GM18858 (cell line): ENCODE results near the gene FAM83G.

ENCODE experiments used
- ATAC-seq: cut with Tn5 transposase; IDR thresholded peaks from one replicate; pipeline ENCODE4 v1.9.1; 2021; ENCODE audit not compliant: unreplicated experiment

Gene FAM83G

GRCh38 chr17:18970582-18971480 lies 33.7 kb downstream of the FAM83G start:
- no peak for ATAC-seq

- no peak for ATAC-seq
These were observed 35.3 kb downstream of the FAM83G start for GRCh38 chr17:18968945-18969887.

GRCh38 chr17:18968345-18968744 lies 36.2 kb downstream of the FAM83G start:
- ATAC-seq, result no peak

GRCh38 chr17:18967916-18968315 lies 36.6 kb downstream of the FAM83G start:
- ATAC-seq, result no peak

- no peak for ATAC-seq
These were observed 37.5 kb downstream of the FAM83G start for GRCh38 chr17:18966831-18967624.

GRCh38 chr17:18965530-18966236 lies 38.9 kb downstream of the FAM83G start:
- no peak for ATAC-seq

GRCh38 chr17:18964550-18964949 lies 40.0 kb downstream of the FAM83G start:
- no peak for ATAC-seq

GRCh38 chr17:18964018-18964351 lies 40.6 kb downstream of the FAM83G start:
- no peak for ATAC-seq

- ATAC-seq, result no peak
These were observed 41.2 kb downstream of the FAM83G start for GRCh38 chr17:18963126-18964017.

GRCh38 chr17:18962494-18962815 lies 42.1 kb downstream of the FAM83G start:
- no peak for ATAC-seq

- no peak for ATAC-seq
These were observed 42.7 kb downstream of the FAM83G start for GRCh38 chr17:18961634-18962493.

- ATAC-seq, result no peak
These were observed 43.6 kb downstream of the FAM83G start for GRCh38 chr17:18960803-18961511.

GRCh38 chr17:18960241-18960665 lies 44.3 kb downstream of the FAM83G start:
- ATAC-seq, result no peak

- no peak for ATAC-seq
These were observed 44.7 kb downstream of the FAM83G start for GRCh38 chr17:18959845-18960240.

- no peak for ATAC-seq
These were observed 45.3 kb downstream of the FAM83G start for GRCh38 chr17:18959071-18959844.

GRCh38 chr17:18958611-18959010 lies 46.0 kb downstream of the FAM83G start:
- no peak for ATAC-seq

- no peak for ATAC-seq
These were observed 46.7 kb downstream of the FAM83G start for GRCh38 chr17:18957831-18958230.
